Fibroblast of skin of right biceps (primary cell): ENCODE data around the gene LYG1.
"Not testable (repeated sequence)": the region's sequence is repeated elsewhere in the genome, so short reads cannot be mapped to it uniquely, and the experiment has no call there.

Experiments
- DNase-seq: peaks from one replicate; pipeline ENCODE4 v3.0.0-alpha.2; 2013

Gene LYG1

GRCh38 chr2:99301097-99301496 is at the start of gene LYG1:
TSS of gene LYG1 (minus strand) at chr2:99301197. CDS start at chr2:99295670, 5,527 bp downstream.
- DNase-seq: not testable (repeated sequence)

- no peak for DNase-seq
Observed at GRCh38 chr2:99350194-99350593, 49.2 kb upstream of the LYG1 start.

- no peak for DNase-seq
Observed at GRCh38 chr2:99348173-99348572, 47.2 kb upstream of the LYG1 start.

GRCh38 chr2:99346218-99346617 is 45.2 kb upstream of the LYG1 start:
- DNase-seq: no peak

- not testable (repeated sequence) for DNase-seq
Observed at GRCh38 chr2:99345446-99345845, 44.4 kb upstream of the LYG1 start.

GRCh38 chr2:99342536-99342935 is 41.5 kb upstream of the LYG1 start:
- no peak for DNase-seq

GRCh38 chr2:99340669-99341236 is 39.8 kb upstream of the LYG1 start:
- no peak for DNase-seq

GRCh38 chr2:99338029-99338585 is 37.1 kb upstream of the LYG1 start:
- DNase-seq: peak; percentile 1

GRCh38 chr2:99337113-99338028 is 36.4 kb upstream of the LYG1 start, which contains the start of gene EIF5B:
TSS of gene EIF5B (plus strand) at chr2:99337389. CDS start at chr2:99337555, 166 bp downstream.
- DNase-seq: peak; percentile 96

- no peak for DNase-seq
Observed at GRCh38 chr2:99336804-99337112, 35.8 kb upstream of the LYG1 start.

- peak; percentile 99 for DNase-seq
Observed at GRCh38 chr2:99335911-99336803, 35.2 kb upstream of the LYG1 start, which contains the start of gene TXNDC9. TSS of gene TXNDC9 (minus strand) at chr2:99336333. CDS start at chr2:99333210, 3,123 bp downstream.

- no peak for DNase-seq
Observed at GRCh38 chr2:99325384-99325783, 24.4 kb upstream of the LYG1 start.

- not testable (repeated sequence) for DNase-seq
Observed at GRCh38 chr2:99317873-99318200, 16.8 kb upstream of the LYG1 start.

- no peak for DNase-seq
Observed at GRCh38 chr2:99317161-99317872, 16.3 kb upstream of the LYG1 start.

GRCh38 chr2:99299580-99299979 is 1.4 kb downstream of the LYG1 start:
- no peak for DNase-seq

GRCh38 chr2:99297994-99298393 is 3.0 kb downstream of the LYG1 start:
- DNase-seq: peak; percentile 38

- DNase-seq: no peak
Observed at GRCh38 chr2:99285526-99285925, 15.5 kb downstream of the LYG1 start.

- no peak for DNase-seq
Observed at GRCh38 chr2:99279969-99280695, 20.9 kb downstream of the LYG1 start.

- DNase-seq: peak; percentile 94
Observed at GRCh38 chr2:99278793-99279291, 22.2 kb downstream of the LYG1 start.

- not testable (repeated sequence) for DNase-seq
Observed at GRCh38 chr2:99278195-99278765, 22.7 kb downstream of the LYG1 start.

GRCh38 chr2:99275882-99276281 is 25.1 kb downstream of the LYG1 start:
- no peak for DNase-seq
